ENCODE measurements around the gene COL4A4. TPM values are rescaled to one million over a fixed set of nuclear protein-coding genes. Genes with fewer than 3 reads are reported as not detected.

The COL4A4 gene
- total and polyA plus RNA-seq, 2 of the 4 experiments (the other 2 are of a cell fraction) = 0.02 TPM; not detected in 1

- no peak overlapping the region for H3K27ac ChIP-seq (ENCODE audit: insufficient read depth, low read length)
- CTCF ChIA-PET = no interaction called here
Observed at GRCh38 chr2:227198866-227199265, 34.9 kb upstream of the COL4A4 start.

More at GRCh38 chr2:227198866-227199265, 34.9 kb upstream of the COL4A4 start:
- Histone ChIP-seq H4K5ac (ENCODE audit: low read depth, low read length) (no peak overlapping the region), H3K9me1 (ENCODE audit: insufficient read depth, low read length) (no peaks in the 10 kb centered on the region), H3K14ac (replicated peaks; ENCODE audit: low read depth, low read length) (no peak overlapping the region), H2BK20ac (ENCODE audit: low read depth, low read length) (no peak overlapping the region), H2BK120ac (ENCODE audit: low read depth, low read length) (no peak overlapping the region), H2BK15ac (ENCODE audit: low read depth, low read length) (no peak overlapping the region), H3K9me3 (ENCODE audit: control insufficient read depth, insufficient read depth, low read length) (no peaks in the 10 kb centered on the region), H4K20me1 (ENCODE audit: insufficient read depth, low read length) (no peaks in the 10 kb centered on the region), H3K18ac (ENCODE audit: low read depth, low read length) (no peak overlapping the region), H3K9ac (ENCODE audit: low read depth, low read length) (no peak overlapping the region), H3K27me3 (ENCODE audit: control insufficient read depth, insufficient read depth, low read length) (no peaks in the 10 kb centered on the region), H3K4me2 (ENCODE audit: low read depth, low read length) (no peak overlapping the region), H3K79me1 (ENCODE audit: low read depth in 1 of 2, low read length in 2 of 2) (no peaks in the 10 kb centered on the region), H2AK5ac (ENCODE audit: low read depth, low read length) (no peak overlapping the region), H3K23ac (ENCODE audit: low read depth, low read length) (no peak overlapping the region), H4K91ac (ENCODE audit: insufficient read depth, low read depth, low read length) (no peak overlapping the region), H3K4ac (ENCODE audit: low read depth, low read length) (no peak overlapping the region), H4K8ac (ENCODE audit: low read depth in 2 of 2, low read length in 2 of 2) (no peak overlapping the region), H2AK9ac (replicated peaks; ENCODE audit: low read depth, low read length, poor library complexity) (no peak overlapping the region), H3K36me3 (ENCODE audit: control insufficient read depth, insufficient read depth, low read length) (no peaks in the 10 kb centered on the region), H2BK5ac (ENCODE audit: low read depth, low read length, poor library complexity, severe bottlenecking) (no peak overlapping the region), H3K4me3 (ENCODE audit: insufficient read depth, low read depth, low read length) (no peak overlapping the region), H3K4me1 (ENCODE audit: control insufficient read depth, insufficient read depth, low read length) (no peaks in the 10 kb centered on the region), H3K56ac (ENCODE audit: extremely low read depth, insufficient read depth, low read length) (no peak overlapping the region), H2AFZ (replicated peaks; ENCODE audit: low read length, poor library complexity) (no peak overlapping the region)
- POLR2A ChIA-PET (ENCODE audit: unreplicated experiment) = no interaction called here
- WGBS, 2 experiments (ENCODE audit: extremely low coverage in 2 of 2, insufficient read length in 1 of 2) = 60% methylated on average over 2 of the region's 3 CpGs; no CpG with 5 or more reads in 1 of the 2 experiments
- TF ChIP-seq, protein P1, sequence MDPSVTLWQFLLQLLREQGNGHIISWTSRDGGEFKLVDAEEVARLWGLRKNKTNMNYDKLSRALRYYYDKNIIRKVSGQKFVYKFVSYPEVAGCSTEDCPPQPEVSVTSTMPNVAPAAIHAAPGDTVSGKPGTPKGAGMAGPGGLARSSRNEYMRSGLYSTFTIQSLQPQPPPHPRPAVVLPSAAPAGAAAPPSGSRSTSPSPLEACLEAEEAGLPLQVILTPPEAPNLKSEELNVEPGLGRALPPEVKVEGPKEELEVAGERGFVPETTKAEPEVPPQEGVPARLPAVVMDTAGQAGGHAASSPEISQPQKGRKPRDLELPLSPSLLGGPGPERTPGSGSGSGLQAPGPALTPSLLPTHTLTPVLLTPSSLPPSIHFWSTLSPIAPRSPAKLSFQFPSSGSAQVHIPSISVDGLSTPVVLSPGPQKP (IDR thresholded peaks at IDR 0.05; ENCODE audit: borderline replicate concordance, low read depth, low read length) = no peak
- no peak for TF ChIP-seq RCOR1 (IDR thresholded peaks at IDR 0.05; ENCODE audit: insufficient replicate concordance, low read length)
- no peak for TF ChIP-seq FOS (IDR thresholded peaks at IDR 0.05; ENCODE audit: low read depth, low read length)
- TF ChIP-seq NFE2L2 (IDR thresholded peaks at IDR 0.05; ENCODE audit: low read depth, low read length) = no peak
- TF ChIP-seq RFX5 (IDR thresholded peaks at IDR 0.05; ENCODE audit: low read depth, low read length) = no peak
- TF ChIP-seq MAFK (IDR thresholded peaks at IDR 0.05; ENCODE audit: low read depth, low read length) = no peak
- TF ChIP-seq, protein P2, sequence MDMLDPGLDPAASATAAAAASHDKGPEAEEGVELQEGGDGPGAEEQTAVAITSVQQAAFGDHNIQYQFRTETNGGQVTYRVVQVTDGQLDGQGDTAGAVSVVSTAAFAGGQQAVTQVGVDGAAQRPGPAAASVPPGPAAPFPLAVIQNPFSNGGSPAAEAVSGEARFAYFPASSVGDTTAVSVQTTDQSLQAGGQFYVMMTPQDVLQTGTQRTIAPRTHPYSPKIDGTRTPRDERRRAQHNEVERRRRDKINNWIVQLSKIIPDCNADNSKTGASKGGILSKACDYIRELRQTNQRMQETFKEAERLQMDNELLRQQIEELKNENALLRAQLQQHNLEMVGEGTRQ (IDR thresholded peaks at IDR 0.05; ENCODE audit: low read depth, low read length) = no peak
- no peak for TF ChIP-seq SMC3 (IDR thresholded peaks at IDR 0.05; ENCODE audit: low read depth, low read length)
- TF ChIP-seq MAZ (IDR thresholded peaks at IDR 0.05; ENCODE audit: borderline replicate concordance, low read depth, low read length) = no peak
- TF ChIP-seq MXI1 (IDR thresholded peaks at IDR 0.05; ENCODE audit: borderline replicate concordance, low read depth, low read length) = no peak
- DNase-seq = no peak
- ATAC-seq (ENCODE audit: low read depth) = no peak
- dilution Hi-C loops (cut with HindIII; ENCODE audit: low sequenced_read_pairs, unreplicated experiment) = no loop called here
- no TSS peak for BruUV-seq (replicated peaks)
- in situ Hi-C loops (cut with MboI; ENCODE audit: low sequenced_read_pairs) = no loop called here
- intact Hi-C loops (cut with micrococcal nuclease) = no loop called here
